ENCODE data around the gene BRCC3. TPM values are rescaled to one million over a fixed set of nuclear protein-coding genes. Genes with fewer than 3 reads are reported as not detected.
"Not testable (repeated sequence)": the region's sequence is repeated elsewhere in the genome, so short reads cannot be mapped to it uniquely, and the experiment has no call there.

Gene BRCC3
- total RNA-seq, 2 experiments from 2014 or later = 12.6 to 12.8 TPM

DNA sequence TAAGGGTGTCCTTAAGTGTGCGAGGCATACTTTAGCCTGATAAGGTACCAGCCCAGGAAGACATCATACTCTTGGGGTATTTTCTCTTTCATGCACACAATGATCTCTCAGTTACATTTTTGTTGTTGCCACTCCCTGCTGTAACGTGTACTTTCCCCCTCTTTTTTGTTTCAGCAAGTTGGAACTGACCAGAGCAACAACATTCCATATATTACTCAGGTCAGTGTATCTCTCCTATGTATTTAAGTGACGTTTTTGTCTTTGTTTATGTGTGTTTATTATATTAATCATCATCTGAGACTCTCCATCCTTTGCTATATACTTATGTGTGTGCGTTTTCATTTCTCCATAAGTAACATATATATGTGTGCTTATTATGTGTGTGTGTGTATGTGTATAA, 73.6 kb downstream of the BRCC3 start:
- CTCF ChIA-PET = no interaction called here
- Mint-ChIP-seq H3K4me3 (no peak overlapping the region), H3K36me3 (ENCODE audit: low read depth) (no peaks in the 10 kb centered on the region)

DNA sequence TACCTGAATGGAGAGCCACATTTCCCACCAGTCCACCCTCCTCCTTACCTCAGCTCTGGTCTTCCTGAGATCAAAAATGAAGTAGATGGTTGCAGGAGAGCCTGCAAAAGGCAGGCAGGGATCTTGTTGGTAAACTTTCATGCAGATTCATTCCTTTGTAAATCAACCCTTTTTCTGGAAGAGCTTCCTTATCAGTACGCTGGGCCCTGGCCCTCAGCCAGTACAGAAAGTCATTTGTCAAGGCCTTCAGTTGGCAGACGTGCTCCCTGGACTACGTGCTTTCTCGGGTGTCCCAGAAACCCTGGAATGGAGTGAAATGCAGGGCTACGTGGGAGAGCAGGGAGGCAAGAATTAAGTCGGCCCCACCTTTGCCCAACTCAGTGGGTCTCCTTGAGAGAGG, 76.3 kb downstream of the BRCC3 start:
- POLR2A ChIA-PET; intact Hi-C loops (cut with DNase I, micrococcal nuclease); DNase-seq; H3K36me3 Mint-ChIP-seq (ENCODE audit: low read depth); CTCF ChIA-PET; H3K27me3 ChIP-seq (ENCODE audit: control insufficient read depth in 1 of 2, insufficient read depth in 2 of 2, low read length in 2 of 2); H3K36me3 ChIP-seq (ENCODE audit: insufficient read depth, low read length); H3K27me3 Mint-ChIP-seq; H3K4me3 ChIP-seq (ENCODE audit: low read length); H3K9me3 Mint-ChIP-seq; H3K9me3 ChIP-seq (ENCODE audit: control insufficient read depth in 1 of 2, insufficient read depth in 1 of 2, low read length in 2 of 2); H3K4me1 Mint-ChIP-seq (ENCODE audit: low read depth); ATAC-seq (ENCODE audit: poor library complexity); H3K27ac Mint-ChIP-seq; H3K4me3 Mint-ChIP-seq; H3K4me1 ChIP-seq (ENCODE audit: insufficient read depth, low read length); H3K27ac ChIP-seq (ENCODE audit: low read depth in 1 of 2, low read length in 2 of 2): not testable (repeated sequence)

More for the DNA sequence above, 73.6 kb downstream of the BRCC3 start:
- no peak overlapping the region for H3K27ac Mint-ChIP-seq
- Histone ChIP-seq H3K27me3 (ENCODE audit: control insufficient read depth in 1 of 2, insufficient read depth in 2 of 2, low read length in 2 of 2) (no peaks in the 10 kb centered on the region), H3K4me3 (ENCODE audit: low read length) (no peak overlapping the region), H3K4me1 (ENCODE audit: insufficient read depth, low read length) (no peaks in the 10 kb centered on the region), H3K9me3 (ENCODE audit: control insufficient read depth in 1 of 2, insufficient read depth in 1 of 2, low read length in 2 of 2) (no peaks in the 10 kb centered on the region), H3K36me3 (ENCODE audit: insufficient read depth, low read length) (no peaks in the 10 kb centered on the region), H3K27ac (ENCODE audit: low read depth in 1 of 2, low read length in 2 of 2) (no peak overlapping the region)
- POLR2A ChIA-PET = no interaction called here
- intact Hi-C loops (cut with DNase I, micrococcal nuclease) = no loop called here
- H3K9me3 Mint-ChIP-seq = no peaks in the 10 kb centered on the region
- ATAC-seq (ENCODE audit: poor library complexity) = no peak
- TF ChIP-seq, protein P1, sequence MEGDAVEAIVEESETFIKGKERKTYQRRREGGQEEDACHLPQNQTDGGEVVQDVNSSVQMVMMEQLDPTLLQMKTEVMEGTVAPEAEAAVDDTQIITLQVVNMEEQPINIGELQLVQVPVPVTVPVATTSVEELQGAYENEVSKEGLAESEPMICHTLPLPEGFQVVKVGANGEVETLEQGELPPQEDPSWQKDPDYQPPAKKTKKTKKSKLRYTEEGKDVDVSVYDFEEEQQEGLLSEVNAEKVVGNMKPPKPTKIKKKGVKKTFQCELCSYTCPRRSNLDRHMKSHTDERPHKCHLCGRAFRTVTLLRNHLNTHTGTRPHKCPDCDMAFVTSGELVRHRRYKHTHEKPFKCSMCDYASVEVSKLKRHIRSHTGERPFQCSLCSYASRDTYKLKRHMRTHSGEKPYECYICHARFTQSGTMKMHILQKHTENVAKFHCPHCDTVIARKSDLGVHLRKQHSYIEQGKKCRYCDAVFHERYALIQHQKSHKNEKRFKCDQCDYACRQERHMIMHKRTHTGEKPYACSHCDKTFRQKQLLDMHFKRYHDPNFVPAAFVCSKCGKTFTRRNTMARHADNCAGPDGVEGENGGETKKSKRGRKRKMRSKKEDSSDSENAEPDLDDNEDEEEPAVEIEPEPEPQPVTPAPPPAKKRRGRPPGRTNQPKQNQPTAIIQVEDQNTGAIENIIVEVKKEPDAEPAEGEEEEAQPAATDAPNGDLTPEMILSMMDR (IDR thresholded peaks at IDR 0.05) = no peak
- H3K4me1 Mint-ChIP-seq (ENCODE audit: low read depth) = no peaks in the 10 kb centered on the region
- DNase-seq = no peak
- H3K27me3 Mint-ChIP-seq = no peaks in the 10 kb centered on the region

DNA sequence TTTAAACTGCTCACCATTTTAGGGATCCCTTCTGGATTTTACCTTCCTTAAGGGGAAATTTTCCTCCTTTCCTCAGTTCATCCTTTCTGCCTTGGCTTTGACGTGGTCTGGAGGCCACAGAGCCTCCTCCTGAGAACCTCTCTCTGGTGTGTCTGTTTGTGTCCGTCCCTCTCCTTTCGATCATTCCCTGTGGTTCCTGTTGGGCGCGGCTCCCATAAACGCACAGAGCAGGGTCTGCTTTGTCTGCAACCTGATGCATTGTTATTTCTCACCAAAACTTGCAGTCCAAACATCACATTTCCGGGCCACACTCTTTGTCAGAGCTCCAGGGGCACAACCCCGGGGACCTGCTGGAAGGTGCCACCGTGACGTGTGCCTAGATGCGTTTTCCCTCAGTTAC, 76.9 kb downstream of the BRCC3 start:
- H3K27me3 Mint-ChIP-seq; H3K4me1 ChIP-seq (ENCODE audit: insufficient read depth, low read length); H3K4me3 ChIP-seq (ENCODE audit: low read length); H3K9me3 ChIP-seq (ENCODE audit: control insufficient read depth in 1 of 2, insufficient read depth in 1 of 2, low read length in 2 of 2); H3K4me3 Mint-ChIP-seq; ATAC-seq (ENCODE audit: poor library complexity); H3K4me1 Mint-ChIP-seq (ENCODE audit: low read depth); H3K36me3 ChIP-seq (ENCODE audit: insufficient read depth, low read length); H3K36me3 Mint-ChIP-seq (ENCODE audit: low read depth); H3K27me3 ChIP-seq (ENCODE audit: control insufficient read depth in 1 of 2, insufficient read depth in 2 of 2, low read length in 2 of 2); intact Hi-C loops (cut with DNase I, micrococcal nuclease); H3K27ac Mint-ChIP-seq; H3K9me3 Mint-ChIP-seq; H3K27ac ChIP-seq (ENCODE audit: low read depth in 1 of 2, low read length in 2 of 2); DNase-seq: not testable (repeated sequence)
- ChIA-PET CTCF (interaction anchor here (0.6 kb wide), 1 partner anchor 166 kb away, joined by 3 read pairs; no protein-coding TSS in a partner anchor), POLR2A (interaction anchor here (0.5 kb wide), 1 partner anchor 767 kb away, joined by 3 read pairs; no protein-coding TSS in a partner anchor)

DNA sequence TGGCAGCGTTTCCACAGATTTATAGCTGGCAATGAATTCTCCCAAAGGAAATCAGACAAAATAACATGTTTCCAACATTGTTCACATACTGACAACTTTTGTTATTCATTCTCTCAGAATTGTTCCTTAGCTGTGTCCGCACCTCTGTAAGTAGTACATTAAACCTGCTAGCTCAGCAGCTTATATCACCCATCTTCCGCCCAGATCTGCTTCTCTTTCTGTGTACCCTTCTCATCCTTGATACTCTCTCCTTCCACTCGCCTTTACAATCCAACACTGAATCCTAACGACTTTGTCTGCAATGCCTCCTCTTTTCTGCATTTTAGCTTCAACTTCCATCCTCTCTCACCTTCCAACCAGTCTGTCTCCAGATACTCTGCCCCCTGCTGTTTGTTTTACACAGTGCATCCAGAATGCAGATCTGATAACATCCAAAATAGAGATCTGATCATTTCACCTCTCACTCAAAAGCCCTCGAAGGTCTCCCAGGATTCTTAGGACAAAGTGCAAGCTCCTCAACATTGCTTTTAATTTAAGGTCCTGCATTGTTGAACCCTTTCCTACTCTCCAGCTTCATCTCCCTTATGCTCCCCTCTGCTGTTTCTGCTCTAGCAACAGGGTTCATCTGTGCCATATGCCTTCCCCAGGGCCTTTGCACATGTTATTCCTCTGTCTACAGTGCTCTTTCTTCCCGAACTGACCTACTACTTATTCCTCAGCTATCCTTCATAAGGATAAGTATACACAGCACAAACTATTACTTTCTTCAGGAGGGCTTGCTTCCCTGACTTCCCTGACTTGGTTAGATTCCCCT, 77.6 kb downstream of the BRCC3 start:
- TF ChIP-seq, protein P1 (IDR thresholded peaks at IDR 0.05) = peak; percentile 18
- Mint-ChIP-seq H3K4me1 (ENCODE audit: low read depth) (no peaks in the 10 kb centered on the region), H3K9me3 (no peaks in the 10 kb centered on the region), H3K27ac (no peak overlapping the region), H3K4me3 (no peak overlapping the region), H3K36me3 (ENCODE audit: low read depth) (no peaks in the 10 kb centered on the region), H3K27me3 (no peaks in the 10 kb centered on the region)
- no peak for ATAC-seq (ENCODE audit: poor library complexity)
- no peak overlapping the region for H3K27ac ChIP-seq (ENCODE audit: low read depth in 1 of 2, low read length in 2 of 2)
- CTCF ChIA-PET = interaction anchor here (0.6 kb wide), 1 partner anchor 167 kb away, joined by 3 read pairs; no protein-coding TSS in a partner anchor
- H3K36me3 ChIP-seq (ENCODE audit: insufficient read depth, low read length) = no peaks in the 10 kb centered on the region
- peak in 11 of 14 experiments; percentile 1 to 43 (median 13) for DNase-seq
- intact Hi-C loops (cut with DNase I, micrococcal nuclease) = no loop called here
- H3K27me3 ChIP-seq (ENCODE audit: control insufficient read depth in 1 of 2, insufficient read depth in 2 of 2, low read length in 2 of 2) = no peaks in the 10 kb centered on the region
- no peak overlapping the region for H3K4me3 ChIP-seq (ENCODE audit: low read length)
- H3K9me3 ChIP-seq (ENCODE audit: control insufficient read depth in 1 of 2, insufficient read depth in 1 of 2, low read length in 2 of 2) = no peaks in the 10 kb centered on the region
- no peaks in the 10 kb centered on the region for H3K4me1 ChIP-seq (ENCODE audit: insufficient read depth, low read length)
- POLR2A ChIA-PET = interaction anchor here (0.5 kb wide), 1 partner anchor 767 kb away, joined by 3 read pairs; no protein-coding TSS in a partner anchor
